ENCODE measurements around the gene LRFN4.

The LRFN4 gene

DNA sequence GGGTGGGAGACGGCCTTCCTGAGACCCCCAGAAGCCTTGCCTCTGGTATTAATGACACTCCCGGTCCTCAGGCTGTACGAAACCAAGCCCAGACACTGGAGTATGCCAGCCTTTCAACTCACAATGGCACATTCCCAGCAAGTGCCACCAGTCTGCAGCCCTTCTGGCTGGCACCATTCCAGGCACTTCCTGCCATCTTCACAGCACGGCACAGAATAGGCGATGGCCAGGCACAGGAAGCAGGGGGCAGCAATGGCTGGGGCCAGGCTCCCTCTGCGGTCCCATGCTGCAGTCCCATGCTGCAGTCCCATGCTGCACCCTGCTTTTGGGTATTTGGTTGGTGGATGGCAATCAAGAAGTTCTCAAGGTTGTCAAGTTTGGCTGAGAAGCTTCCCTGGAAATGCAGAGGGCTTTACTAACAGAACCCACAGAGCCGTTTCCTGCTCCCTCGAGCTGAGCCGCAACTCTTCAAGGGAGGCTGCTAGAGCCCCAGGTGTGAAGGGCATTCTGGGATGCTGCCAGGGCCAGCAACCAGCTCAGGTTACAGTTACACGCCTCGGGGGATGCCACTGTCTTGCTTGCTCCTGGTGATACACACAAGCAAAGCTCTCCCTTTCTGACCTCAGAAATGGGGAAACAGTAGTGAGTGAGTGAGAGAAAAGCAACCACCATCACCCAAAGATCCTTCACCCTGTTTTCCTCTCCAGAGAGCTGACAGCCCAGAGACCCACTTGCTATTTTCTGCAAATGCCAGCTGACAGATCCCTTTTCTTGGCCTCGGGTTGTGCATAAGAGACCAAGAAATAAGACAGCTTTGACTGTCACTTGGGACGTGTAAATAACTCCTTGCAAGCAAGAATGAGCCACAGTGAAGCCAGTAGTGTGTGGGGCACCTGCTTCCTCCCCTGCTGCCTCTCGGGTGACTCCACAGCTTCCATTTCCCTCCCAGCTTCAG lies 23.9 kb downstream of the LRFN4 start:
- TF ChIP-seq, protein P1, sequence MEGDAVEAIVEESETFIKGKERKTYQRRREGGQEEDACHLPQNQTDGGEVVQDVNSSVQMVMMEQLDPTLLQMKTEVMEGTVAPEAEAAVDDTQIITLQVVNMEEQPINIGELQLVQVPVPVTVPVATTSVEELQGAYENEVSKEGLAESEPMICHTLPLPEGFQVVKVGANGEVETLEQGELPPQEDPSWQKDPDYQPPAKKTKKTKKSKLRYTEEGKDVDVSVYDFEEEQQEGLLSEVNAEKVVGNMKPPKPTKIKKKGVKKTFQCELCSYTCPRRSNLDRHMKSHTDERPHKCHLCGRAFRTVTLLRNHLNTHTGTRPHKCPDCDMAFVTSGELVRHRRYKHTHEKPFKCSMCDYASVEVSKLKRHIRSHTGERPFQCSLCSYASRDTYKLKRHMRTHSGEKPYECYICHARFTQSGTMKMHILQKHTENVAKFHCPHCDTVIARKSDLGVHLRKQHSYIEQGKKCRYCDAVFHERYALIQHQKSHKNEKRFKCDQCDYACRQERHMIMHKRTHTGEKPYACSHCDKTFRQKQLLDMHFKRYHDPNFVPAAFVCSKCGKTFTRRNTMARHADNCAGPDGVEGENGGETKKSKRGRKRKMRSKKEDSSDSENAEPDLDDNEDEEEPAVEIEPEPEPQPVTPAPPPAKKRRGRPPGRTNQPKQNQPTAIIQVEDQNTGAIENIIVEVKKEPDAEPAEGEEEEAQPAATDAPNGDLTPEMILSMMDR (IDR thresholded peaks at IDR 0.05; ENCODE audit: insufficient read depth, missing control alignments) = no peak
- DNase-seq (ENCODE audit: insufficient read length, low spot score) (no peak), FAIRE-seq (no peak)

DNA sequence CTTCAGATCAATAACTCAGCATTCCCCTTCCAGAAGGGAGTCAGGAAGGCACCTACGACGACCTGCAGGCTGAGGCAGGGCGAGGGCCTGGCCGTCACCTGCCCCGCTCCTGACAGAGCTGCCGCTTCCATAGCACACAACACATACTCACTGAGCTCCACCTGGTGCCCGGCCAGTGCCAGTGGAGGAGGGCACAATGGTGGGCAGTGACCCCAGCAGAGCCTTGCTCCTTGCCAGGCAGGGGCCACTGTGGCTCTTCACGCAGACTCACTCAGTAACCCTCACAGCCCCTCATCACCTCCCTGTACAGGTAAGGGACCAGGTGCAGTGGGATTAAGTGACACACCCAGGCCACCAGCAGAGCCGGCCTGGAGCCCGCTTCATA lies 24.6 kb downstream of the LRFN4 start:
- FAIRE-seq (no peak), DNase-seq (ENCODE audit: insufficient read length, low spot score) (no peak)
- TF ChIP-seq, protein P1 (IDR thresholded peaks at IDR 0.05; ENCODE audit: insufficient read depth, missing control alignments) = no peak

DNA sequence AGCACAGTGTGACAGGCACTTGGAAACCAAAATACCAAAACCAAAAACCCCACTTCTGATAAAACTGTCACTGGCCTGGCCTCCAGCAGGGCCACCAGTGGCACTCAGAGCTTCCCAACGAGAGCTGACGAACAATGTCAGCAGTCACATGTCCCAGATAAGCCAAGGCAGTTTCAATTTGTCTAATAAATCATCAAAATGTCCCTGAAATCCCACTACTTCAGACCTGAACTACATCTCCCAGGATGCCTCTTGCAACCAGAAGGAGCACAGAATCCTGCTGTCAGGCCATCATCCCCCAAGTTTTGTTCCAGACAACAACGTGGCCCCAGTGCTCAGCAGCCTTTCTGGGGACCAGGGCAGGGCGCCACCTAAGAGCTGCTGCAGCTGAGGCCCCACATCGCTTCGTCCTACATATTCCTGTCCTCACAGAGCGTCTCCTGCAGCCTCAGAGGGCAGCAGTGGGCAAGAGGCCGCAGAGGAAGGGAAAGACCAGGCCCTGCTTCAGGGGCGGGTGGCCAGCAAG lies 25.1 kb downstream of the LRFN4 start:
- DNase-seq (ENCODE audit: insufficient read length, low spot score) = no peak
- TF ChIP-seq, protein P1 (IDR thresholded peaks at IDR 0.05; ENCODE audit: insufficient read depth, missing control alignments) = no peak
- FAIRE-seq = no peak

DNA sequence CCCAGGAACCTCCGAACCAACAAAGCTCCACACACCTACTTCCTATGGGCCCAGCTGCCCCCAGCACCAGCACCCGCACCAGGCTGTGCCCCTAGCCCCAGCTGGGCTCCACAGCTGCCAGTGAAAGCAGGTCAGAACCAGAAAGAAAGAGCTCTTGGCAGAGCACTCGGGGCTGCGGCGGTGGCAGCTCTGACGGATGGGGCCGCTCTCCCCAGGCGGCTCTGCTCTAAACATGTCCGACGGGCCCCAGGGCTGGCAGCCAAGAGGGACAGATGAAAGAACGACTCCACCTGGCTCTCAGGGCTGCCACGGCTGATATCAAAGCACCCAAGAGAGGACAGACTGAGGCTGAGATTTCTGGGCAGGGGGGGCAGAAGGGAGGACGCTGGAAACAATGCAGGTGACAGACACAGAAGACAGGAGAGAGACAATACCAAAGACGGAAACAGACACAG lies 25.7 kb downstream of the LRFN4 start:
- TF ChIP-seq, protein P1 (IDR thresholded peaks at IDR 0.05; ENCODE audit: insufficient read depth, missing control alignments) = no peak
- no peak for FAIRE-seq
- DNase-seq (ENCODE audit: insufficient read length, low spot score) = no peak

DNA sequence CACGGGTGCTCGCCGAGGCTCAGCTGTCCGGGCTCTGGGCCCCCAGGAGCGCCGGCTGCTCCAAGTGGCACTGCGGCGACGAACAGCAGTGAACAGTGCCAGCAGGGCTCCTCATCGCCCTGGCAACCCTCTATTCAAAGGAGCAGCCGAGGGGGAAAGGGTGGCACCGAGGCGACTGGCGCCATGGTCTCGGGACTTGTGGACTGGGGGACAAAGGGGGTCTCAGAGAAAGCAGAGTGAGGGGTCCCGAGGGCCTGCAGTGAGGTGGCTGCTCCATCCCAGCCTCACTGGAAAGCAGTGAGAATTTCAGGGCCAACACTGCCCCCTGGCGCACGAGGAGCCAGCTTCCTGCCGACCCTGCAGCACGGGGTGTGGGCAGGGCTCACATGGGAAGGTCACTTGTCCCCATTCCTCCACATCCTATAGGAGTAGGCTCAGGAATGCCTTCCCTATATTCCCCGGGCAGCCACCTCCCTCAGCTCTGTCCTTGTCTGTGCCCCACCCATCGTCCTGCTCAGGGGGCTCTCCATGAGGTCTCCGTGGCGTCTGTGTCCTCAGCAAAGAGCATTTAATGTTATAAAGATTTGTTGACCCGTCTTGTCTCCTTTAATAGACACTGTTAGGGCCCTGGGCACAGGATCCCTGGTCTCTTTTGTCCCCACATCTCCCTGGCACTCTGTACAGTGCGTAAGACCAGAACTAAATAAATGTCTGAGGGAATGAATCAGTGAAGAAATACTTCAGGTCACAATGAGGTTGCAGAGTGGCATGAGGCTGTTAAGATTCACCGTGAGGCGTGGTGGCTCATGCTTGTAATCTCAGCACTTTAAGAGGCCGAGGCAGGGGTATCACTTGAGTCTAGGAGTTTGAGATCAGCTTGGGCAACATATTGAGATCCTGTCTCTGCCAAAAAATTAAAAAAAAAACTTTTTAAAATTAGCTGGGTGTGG lies 26.4 kb downstream of the LRFN4 start:
- FAIRE-seq = no peak

DNA sequence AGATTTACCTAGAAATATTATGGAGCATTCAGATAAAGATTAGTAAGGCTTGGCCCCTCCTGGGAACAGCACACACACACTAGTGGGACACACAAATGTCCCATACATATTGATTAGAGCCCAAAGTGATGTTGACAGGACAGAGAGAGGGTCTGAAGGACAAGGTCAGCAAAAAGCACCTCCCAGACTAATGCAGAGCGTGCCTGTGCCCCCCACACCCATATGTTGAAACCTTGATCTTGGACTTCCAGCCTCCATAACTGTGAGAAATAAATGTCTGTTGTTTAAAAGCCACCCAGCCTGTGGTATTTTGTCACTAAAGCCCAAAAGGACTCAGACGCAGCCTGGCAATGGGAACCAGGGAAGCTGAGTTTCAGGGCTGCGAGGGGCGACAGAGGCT lies 27.6 kb downstream of the LRFN4 start:
- FAIRE-seq = no peak
- DNase-seq (ENCODE audit: insufficient read length, low spot score) = no peak
- TF ChIP-seq, protein P1 (IDR thresholded peaks at IDR 0.05; ENCODE audit: insufficient read depth, missing control alignments) = no peak

More for the DNA sequence above, 26.4 kb downstream of the LRFN4 start:
- no peak for DNase-seq (ENCODE audit: insufficient read length, low spot score)
- TF ChIP-seq, protein P1 (IDR thresholded peaks at IDR 0.05; ENCODE audit: insufficient read depth, missing control alignments) = peak; percentile 79
